HepG2 (cell line): ENCODE measurements around the gene WDR59. TPM values are rescaled to one million over a fixed set of nuclear protein-coding genes. Genes with fewer than 3 reads are reported as not detected.

Experiments used
- CAMTA2 ChIP-seq: sonication (generic); formaldehyde crosslinking; IDR thresholded peaks from 2 replicates; pipeline ENCODE4 v1.4.0; 2020; ENCODE audit warnings: mild to moderate bottlenecking, missing genetic modification reagents, borderline replicate concordance
- CEBPG ChIP-seq: IDR thresholded peaks from 2 replicates; pipeline ENCODE4 v1.6.1; 2016
- GFI1 ChIP-seq: sonication (generic); formaldehyde crosslinking; IDR thresholded peaks from 2 replicates; pipeline ENCODE4 v1.5.0; 2020; ENCODE audit warnings: missing genetic modification reagents, mild to moderate bottlenecking, borderline replicate concordance
- KDM2A ChIP-seq: sonication (generic); formaldehyde crosslinking; IDR thresholded peaks from 2 replicates; pipeline ENCODE4 v1.4.0; 2020; ENCODE audit warnings: low read depth, missing genetic modification reagents, borderline replicate concordance
- LCORL ChIP-seq, 2 experiments: fragments of 450-650 bp in 1 of 2; sonication (generic) in 1 of 2; formaldehyde crosslinking in 1 of 2; IDR thresholded peaks; 2 replicates each; pipeline versions ENCODE4 v1.5.0 to v1.6.1; 2017 to 2020; ENCODE audit warnings: antibody characterized with exemption in 1 of 2, missing genetic modification reagents in 1 of 2
- PHF21A ChIP-seq: sonication (generic); formaldehyde crosslinking; IDR thresholded peaks from 2 replicates; pipeline ENCODE4 v1.5.0; 2020; ENCODE audit warnings: mild to moderate bottlenecking, missing genetic modification reagents
- PHF8 ChIP-seq: sonication (generic); formaldehyde crosslinking; IDR thresholded peaks from 2 replicates; pipeline ENCODE4 v1.5.0; 2020; ENCODE audit warnings: missing genetic modification reagents
- RARA ChIP-seq: IDR thresholded peaks from 2 replicates; pipeline ENCODE4 v1.6.1; 2016; ENCODE audit warnings: missing genetic modification reagents, missing compliant biosample characterization
- SAFB2 ChIP-seq: sonication (generic); formaldehyde crosslinking; IDR thresholded peaks from 2 replicates; pipeline ENCODE4 v1.5.1; 2020; ENCODE audit warnings: missing genetic modification reagents, low read depth, mild to moderate bottlenecking, borderline replicate concordance
- SAP130 ChIP-seq: IDR thresholded peaks from 2 replicates; pipeline ENCODE4 v1.6.1; 2016; ENCODE audit warnings: low read depth
- ZNF460 ChIP-seq: sonication (generic); formaldehyde crosslinking; IDR thresholded peaks from 2 replicates; pipeline ENCODE4 v1.5.1; 2020; ENCODE audit warnings: missing genetic modification reagents, mild to moderate bottlenecking, borderline replicate concordance
- ZNF607 ChIP-seq: sonication (generic); formaldehyde crosslinking; IDR thresholded peaks from 2 replicates; pipeline ENCODE4 v1.5.1; 2020; ENCODE audit warnings: missing genetic modification reagents, mild to moderate bottlenecking, borderline replicate concordance
- ZNF614 ChIP-seq: IDR thresholded peaks from 2 replicates; pipeline ENCODE4 v1.6.1; 2018; ENCODE audit warnings: missing biosample characterization, missing genetic modification reagents, inconsistent platforms, borderline replicate concordance
- ZNF616 ChIP-seq: sonication (generic); formaldehyde crosslinking; IDR thresholded peaks from 2 replicates; pipeline ENCODE4 v1.5.0; 2020; ENCODE audit warnings: low read depth, mild to moderate bottlenecking, missing genetic modification reagents
- ZNF781 ChIP-seq: sonication (generic); formaldehyde crosslinking; IDR thresholded peaks from 2 replicates; pipeline ENCODE4 v1.5.1; 2020; ENCODE audit warnings: borderline replicate concordance, mild to moderate bottlenecking, missing genetic modification reagents; ENCODE audit errors: not compliant biosample characterization
- ZNF788 ChIP-seq: sonication (generic); formaldehyde crosslinking; IDR thresholded peaks from 2 replicates; pipeline ENCODE4 v1.5.0; 2020; ENCODE audit warnings: mild to moderate bottlenecking, missing genetic modification reagents, borderline replicate concordance
- ZZZ3 ChIP-seq: sonication (generic); formaldehyde crosslinking; IDR thresholded peaks from 2 replicates; pipeline ENCODE4 v1.4.0; 2020; ENCODE audit warnings: missing genetic modification reagents, mild to moderate bottlenecking, borderline replicate concordance
- polyA plus RNA-seq, 8 experiments: library from polyadenylated mRNA; depleted of rRNA in 3 of 8; stranded (reverse) in 7 of 8; unstranded in 1 of 8; fragments of >200 nt; fragmentation: Illumina TruSeq in 4 of 8; extraction: Trizol in 4 of 8; gene quantifications; 2 replicates each; pipeline versions ENCODE4 v1.2.1 to v1.2.3, GENCODE V29; 2011 to 2016; ENCODE audit warnings: low read depth in 4 of 8, missing spikeins in 1 of 8, mixed read lengths in 1 of 8; ENCODE audit not compliant: insufficient read depth in 1 of 8
- total RNA-seq, 5 experiments: library from RNA; depleted of rRNA; stranded (reverse); fragments of >200 nt; fragmentation: Illumina TruSeq; extraction: Trizol; gene quantifications; 2 replicates each; pipeline ENCODE4 v1.2.3, GENCODE V29; 2016; ENCODE audit warnings: low read depth in 1 of 5
- TF ChIP-seq, protein P1 (sequence below): IDR thresholded peaks from 2 replicates; pipeline ENCODE4 v1.6.1; 2016; ENCODE audit warnings: low read depth
- TF ChIP-seq, protein P2 (sequence below): IDR thresholded peaks from 2 replicates; pipeline ENCODE4 v1.6.1; 2016; ENCODE audit warnings: missing genetic modification reagents, missing compliant biosample characterization
- TF ChIP-seq, protein P3 (sequence below): sonication (generic); formaldehyde crosslinking; conservative IDR thresholded peaks from 2 replicates; pipeline ENCODE4 v1.4.0; 2020; ENCODE audit warnings: missing genetic modification reagents
- TF ChIP-seq, protein P4 (sequence below): sonication (generic); formaldehyde crosslinking; IDR thresholded peaks from 2 replicates; pipeline ENCODE4 v1.5.0; 2020; ENCODE audit warnings: missing genetic modification reagents
- TF ChIP-seq, protein P5 (sequence below): IDR thresholded peaks from 2 replicates; pipeline ENCODE4 v1.4.0; 2020; ENCODE audit warnings: mild to moderate bottlenecking, missing genetic modification reagents

The WDR59 gene
- total and polyA plus RNA-seq, 2 of the 13 experiments (the other 11 are each of a cell fraction or from before 2014, with no cell fraction given): 65.2 to 306 TPM

DNA sequence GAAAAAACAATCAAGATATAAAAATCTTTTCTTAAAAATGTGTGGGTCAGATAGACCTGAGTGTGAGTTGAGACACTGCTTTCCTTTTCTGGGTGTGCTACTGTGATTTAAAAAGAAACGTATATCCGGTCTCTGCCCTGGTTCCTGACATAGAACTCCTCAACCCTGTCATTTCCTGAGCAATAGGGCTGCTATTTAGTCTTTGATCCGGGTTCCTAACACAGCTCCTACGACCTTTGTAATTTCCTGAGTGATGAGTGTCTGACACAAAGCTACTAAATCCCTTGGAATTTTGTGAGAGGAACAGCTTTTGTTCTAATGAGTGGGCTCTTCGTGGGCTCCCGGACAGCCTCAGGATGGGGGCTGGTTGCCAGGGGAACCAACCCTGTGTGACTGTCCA is 116.4 kb downstream of the WDR59 start (continued):
- TF ChIP-seq CEBPG (CRISPR knock-in tag) (0 out of 2 replicates have a peak, but pooled peaks have one; percentile 7), CAMTA2 (CRISPR knock-in tag) (no peak), ZNF614 (0 out of 2 replicates have a peak, but pooled peaks have one; percentile 26), KDM2A (no peak), SAP130 (CRISPR knock-in tag) (peak; percentile 58), RARA (CRISPR knock-in tag) (peak; percentile 51; the same call in 1 of the 2 replicates), ZNF788 (0 out of 2 replicates have a peak, but pooled peaks have one; percentile 10), ZNF781 (CRISPR knock-in tag) (no peak), GFI1 (CRISPR knock-in tag) (peak; percentile 75; the same call in 1 of the 2 replicates), PHF8 (no peak), PHF21A (CRISPR knock-in tag) (peak; percentile 28; the same call in 1 of the 2 replicates), LCORL (IDR thresholded peaks at IDR 0.05) (no peak), LCORL (CRISPR knock-in tag; IDR thresholded peaks at IDR 0.05) (peak; percentile 75), ZNF460 (CRISPR knock-in tag) (no peak), SAFB2 (CRISPR knock-in tag) (0 out of 2 replicates have a peak, but pooled peaks have one; percentile 35), ZNF616 (no peak), ZNF607 (CRISPR knock-in tag) (0 out of 2 replicates have a peak, but pooled peaks have one; percentile 40), ZZZ3 (CRISPR knock-in tag) (no peak)
- TF ChIP-seq, protein P1, sequence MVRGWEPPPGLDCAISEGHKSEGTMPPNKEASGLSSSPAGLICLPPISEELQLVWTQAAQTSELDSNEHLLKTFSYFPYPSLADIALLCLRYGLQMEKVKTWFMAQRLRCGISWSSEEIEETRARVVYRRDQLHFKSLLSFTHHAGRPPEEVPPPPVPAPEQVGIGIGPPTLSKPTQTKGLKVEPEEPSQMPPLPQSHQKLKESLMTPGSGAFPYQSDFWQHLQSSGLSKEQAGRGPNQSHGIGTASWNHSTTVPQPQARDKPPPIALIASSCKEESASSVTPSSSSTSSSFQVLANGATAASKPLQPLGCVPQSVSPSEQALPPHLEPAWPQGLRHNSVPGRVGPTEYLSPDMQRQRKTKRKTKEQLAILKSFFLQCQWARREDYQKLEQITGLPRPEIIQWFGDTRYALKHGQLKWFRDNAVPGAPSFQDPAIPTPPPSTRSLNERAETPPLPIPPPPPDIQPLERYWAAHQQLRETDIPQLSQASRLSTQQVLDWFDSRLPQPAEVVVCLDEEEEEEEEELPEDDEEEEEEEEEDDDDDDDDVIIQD (CRISPR knock-in tag): 0 out of 2 replicates have a peak, but pooled peaks have one; percentile 28
- TF ChIP-seq, protein P2, sequence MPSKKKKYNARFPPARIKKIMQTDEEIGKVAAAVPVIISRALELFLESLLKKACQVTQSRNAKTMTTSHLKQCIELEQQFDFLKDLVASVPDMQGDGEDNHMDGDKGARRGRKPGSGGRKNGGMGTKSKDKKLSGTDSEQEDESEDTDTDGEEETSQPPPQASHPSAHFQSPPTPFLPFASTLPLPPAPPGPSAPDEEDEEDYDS (CRISPR knock-in tag): 0 out of 2 replicates have a peak, but pooled peaks have one; percentile 24
- TF ChIP-seq, protein P3, sequence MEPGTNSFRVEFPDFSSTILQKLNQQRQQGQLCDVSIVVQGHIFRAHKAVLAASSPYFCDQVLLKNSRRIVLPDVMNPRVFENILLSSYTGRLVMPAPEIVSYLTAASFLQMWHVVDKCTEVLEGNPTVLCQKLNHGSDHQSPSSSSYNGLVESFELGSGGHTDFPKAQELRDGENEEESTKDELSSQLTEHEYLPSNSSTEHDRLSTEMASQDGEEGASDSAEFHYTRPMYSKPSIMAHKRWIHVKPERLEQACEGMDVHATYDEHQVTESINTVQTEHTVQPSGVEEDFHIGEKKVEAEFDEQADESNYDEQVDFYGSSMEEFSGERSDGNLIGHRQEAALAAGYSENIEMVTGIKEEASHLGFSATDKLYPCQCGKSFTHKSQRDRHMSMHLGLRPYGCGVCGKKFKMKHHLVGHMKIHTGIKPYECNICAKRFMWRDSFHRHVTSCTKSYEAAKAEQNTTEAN: peak; percentile 35; the same call in 1 of the 2 replicates
- TF ChIP-seq, protein P4, sequence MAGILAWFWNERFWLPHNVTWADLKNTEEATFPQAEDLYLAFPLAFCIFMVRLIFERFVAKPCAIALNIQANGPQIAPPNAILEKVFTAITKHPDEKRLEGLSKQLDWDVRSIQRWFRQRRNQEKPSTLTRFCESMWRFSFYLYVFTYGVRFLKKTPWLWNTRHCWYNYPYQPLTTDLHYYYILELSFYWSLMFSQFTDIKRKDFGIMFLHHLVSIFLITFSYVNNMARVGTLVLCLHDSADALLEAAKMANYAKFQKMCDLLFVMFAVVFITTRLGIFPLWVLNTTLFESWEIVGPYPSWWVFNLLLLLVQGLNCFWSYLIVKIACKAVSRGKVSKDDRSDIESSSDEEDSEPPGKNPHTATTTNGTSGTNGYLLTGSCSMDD (CRISPR knock-in tag): no peak
- TF ChIP-seq, protein P5, sequence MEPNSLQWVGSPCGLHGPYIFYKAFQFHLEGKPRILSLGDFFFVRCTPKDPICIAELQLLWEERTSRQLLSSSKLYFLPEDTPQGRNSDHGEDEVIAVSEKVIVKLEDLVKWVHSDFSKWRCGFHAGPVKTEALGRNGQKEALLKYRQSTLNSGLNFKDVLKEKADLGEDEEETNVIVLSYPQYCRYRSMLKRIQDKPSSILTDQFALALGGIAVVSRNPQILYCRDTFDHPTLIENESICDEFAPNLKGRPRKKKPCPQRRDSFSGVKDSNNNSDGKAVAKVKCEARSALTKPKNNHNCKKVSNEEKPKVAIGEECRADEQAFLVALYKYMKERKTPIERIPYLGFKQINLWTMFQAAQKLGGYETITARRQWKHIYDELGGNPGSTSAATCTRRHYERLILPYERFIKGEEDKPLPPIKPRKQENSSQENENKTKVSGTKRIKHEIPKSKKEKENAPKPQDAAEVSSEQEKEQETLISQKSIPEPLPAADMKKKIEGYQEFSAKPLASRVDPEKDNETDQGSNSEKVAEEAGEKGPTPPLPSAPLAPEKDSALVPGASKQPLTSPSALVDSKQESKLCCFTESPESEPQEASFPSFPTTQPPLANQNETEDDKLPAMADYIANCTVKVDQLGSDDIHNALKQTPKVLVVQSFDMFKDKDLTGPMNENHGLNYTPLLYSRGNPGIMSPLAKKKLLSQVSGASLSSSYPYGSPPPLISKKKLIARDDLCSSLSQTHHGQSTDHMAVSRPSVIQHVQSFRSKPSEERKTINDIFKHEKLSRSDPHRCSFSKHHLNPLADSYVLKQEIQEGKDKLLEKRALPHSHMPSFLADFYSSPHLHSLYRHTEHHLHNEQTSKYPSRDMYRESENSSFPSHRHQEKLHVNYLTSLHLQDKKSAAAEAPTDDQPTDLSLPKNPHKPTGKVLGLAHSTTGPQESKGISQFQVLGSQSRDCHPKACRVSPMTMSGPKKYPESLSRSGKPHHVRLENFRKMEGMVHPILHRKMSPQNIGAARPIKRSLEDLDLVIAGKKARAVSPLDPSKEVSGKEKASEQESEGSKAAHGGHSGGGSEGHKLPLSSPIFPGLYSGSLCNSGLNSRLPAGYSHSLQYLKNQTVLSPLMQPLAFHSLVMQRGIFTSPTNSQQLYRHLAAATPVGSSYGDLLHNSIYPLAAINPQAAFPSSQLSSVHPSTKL: peak; percentile 69; the same call in 1 of the 2 replicates
